NCI-H187 (cell line): ENCODE data around the gene TTC9B.
"Not testable (repeated sequence)": the region's sequence is repeated elsewhere in the genome, so short reads cannot be mapped to it uniquely, and the experiment has no call there.

ENCODE experiments used
- DNase-seq, 2 experiments: peaks; one replicate each; lab custom pipeline; 2025; lab: John Stamatoyannopoulos, UW

The TTC9B gene

GRCh38 chr19:40170303-40170989 lies 47.7 kb downstream of the TTC9B start:
- not testable (repeated sequence) for DNase-seq

GRCh38 chr19:40169482-40170302 lies 48.5 kb downstream of the TTC9B start:
- DNase-seq, result not testable (repeated sequence)
